HCT116 (cell line): ENCODE measurements around the gene APIP.

Experiments used
- EZH2 ChIP-seq: fragments of 200-600 bp; sonication (generic); IDR thresholded peaks from 2 replicates; pipeline ENCODE4 v1.6.1; 2017; ENCODE audit warnings: antibody characterized with exemption, mixed run types
- POLR2A ChIP-seq: IDR thresholded peaks from 2 replicates; pipeline ENCODE4 v1.7.0; 2011; ENCODE audit warnings: borderline replicate concordance; ENCODE audit not compliant: insufficient read depth, insufficient read length; ENCODE audit errors: extremely low read depth
- RAD21 ChIP-seq: IDR thresholded peaks from 2 replicates; pipeline ENCODE4 v1.6.1; 2012; ENCODE audit warnings: low read depth, mild to moderate bottlenecking
- SP1 ChIP-seq: IDR thresholded peaks from 2 replicates; pipeline ENCODE4 v1.6.1; 2012; ENCODE audit warnings: low read depth
- YY1 ChIP-seq: IDR thresholded peaks from 2 replicates; pipeline ENCODE4 v1.6.1; 2011; ENCODE audit warnings: low read length, low read depth, moderate library complexity, mild to moderate bottlenecking; ENCODE audit not compliant: insufficient replicate concordance; ENCODE audit errors: extremely low read depth
- ZNF274 ChIP-seq: fragments of 200-500 bp; sonication (Bioruptor generic); IDR thresholded peaks from 2 replicates; pipeline ENCODE4 v1.6.1; 2014; ENCODE audit warnings: mild to moderate bottlenecking, low read depth, low read length, inconsistent platforms
- TF ChIP-seq, protein P1 (sequence below), 3 experiments: fragments of 200-600 bp in 1 of 3; sonication (generic) in 1 of 3; IDR thresholded peaks in 2 of 3; conservative IDR thresholded peaks in 1 of 3; 2 replicates each; pipeline ENCODE4 v1.5.1; 2012 to 2017; ENCODE audit warnings: low read depth in 2 of 3, low read length in 2 of 3, antibody characterized with exemption in 1 of 3, borderline replicate concordance in 1 of 3, control low read depth in 1 of 3, mild to moderate bottlenecking in 1 of 3, mixed read lengths in 1 of 3, mixed run types in 1 of 3, moderate library complexity in 1 of 3; ENCODE audit not compliant: insufficient read depth in 1 of 3

DNA sequence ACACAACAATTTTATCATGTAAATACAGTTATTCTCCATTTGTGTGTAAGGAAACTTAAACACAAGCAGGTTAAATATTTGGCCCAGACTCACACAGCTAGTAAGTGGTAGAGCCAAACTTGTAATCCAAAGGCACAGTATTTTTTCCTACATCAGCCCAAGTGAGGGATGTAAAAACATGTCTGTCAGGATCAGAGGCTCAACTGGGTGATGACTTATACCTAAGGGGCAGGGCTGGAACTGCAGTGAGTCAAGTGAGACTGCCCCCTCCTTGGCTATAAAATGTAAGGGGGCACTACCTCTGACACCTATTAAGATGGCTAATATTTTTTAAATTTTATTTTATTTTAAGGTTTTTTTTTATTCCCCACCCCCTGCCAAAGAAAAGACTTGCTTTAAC, 82.6 kb downstream of the APIP start:
- no peak for TF ChIP-seq ZNF274
- no peak for TF ChIP-seq POLR2A
- TF ChIP-seq, protein P1, sequence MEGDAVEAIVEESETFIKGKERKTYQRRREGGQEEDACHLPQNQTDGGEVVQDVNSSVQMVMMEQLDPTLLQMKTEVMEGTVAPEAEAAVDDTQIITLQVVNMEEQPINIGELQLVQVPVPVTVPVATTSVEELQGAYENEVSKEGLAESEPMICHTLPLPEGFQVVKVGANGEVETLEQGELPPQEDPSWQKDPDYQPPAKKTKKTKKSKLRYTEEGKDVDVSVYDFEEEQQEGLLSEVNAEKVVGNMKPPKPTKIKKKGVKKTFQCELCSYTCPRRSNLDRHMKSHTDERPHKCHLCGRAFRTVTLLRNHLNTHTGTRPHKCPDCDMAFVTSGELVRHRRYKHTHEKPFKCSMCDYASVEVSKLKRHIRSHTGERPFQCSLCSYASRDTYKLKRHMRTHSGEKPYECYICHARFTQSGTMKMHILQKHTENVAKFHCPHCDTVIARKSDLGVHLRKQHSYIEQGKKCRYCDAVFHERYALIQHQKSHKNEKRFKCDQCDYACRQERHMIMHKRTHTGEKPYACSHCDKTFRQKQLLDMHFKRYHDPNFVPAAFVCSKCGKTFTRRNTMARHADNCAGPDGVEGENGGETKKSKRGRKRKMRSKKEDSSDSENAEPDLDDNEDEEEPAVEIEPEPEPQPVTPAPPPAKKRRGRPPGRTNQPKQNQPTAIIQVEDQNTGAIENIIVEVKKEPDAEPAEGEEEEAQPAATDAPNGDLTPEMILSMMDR (IDR thresholded peaks at IDR 0.05 in 2 of 3, conservative IDR thresholded peaks at IDR 0.05 in 1 of 3; ENCODE audit: borderline replicate concordance in 1 of 3, insufficient read depth in 1 of 3, low read depth in 2 of 3, low read length in 2 of 3) = no peak
- TF ChIP-seq SP1 = no peak
- TF ChIP-seq EZH2 = no peak
- no peak for TF ChIP-seq RAD21
- TF ChIP-seq YY1 = no peak
